ENCODE data around the gene TMEM214. TPM values are rescaled to one million over a fixed set of nuclear protein-coding genes. Genes with fewer than 3 reads are reported as not detected.

Gene TMEM214
- total RNA-seq, 1 experiment from 2014 or later: 46.9 TPM

DNA sequence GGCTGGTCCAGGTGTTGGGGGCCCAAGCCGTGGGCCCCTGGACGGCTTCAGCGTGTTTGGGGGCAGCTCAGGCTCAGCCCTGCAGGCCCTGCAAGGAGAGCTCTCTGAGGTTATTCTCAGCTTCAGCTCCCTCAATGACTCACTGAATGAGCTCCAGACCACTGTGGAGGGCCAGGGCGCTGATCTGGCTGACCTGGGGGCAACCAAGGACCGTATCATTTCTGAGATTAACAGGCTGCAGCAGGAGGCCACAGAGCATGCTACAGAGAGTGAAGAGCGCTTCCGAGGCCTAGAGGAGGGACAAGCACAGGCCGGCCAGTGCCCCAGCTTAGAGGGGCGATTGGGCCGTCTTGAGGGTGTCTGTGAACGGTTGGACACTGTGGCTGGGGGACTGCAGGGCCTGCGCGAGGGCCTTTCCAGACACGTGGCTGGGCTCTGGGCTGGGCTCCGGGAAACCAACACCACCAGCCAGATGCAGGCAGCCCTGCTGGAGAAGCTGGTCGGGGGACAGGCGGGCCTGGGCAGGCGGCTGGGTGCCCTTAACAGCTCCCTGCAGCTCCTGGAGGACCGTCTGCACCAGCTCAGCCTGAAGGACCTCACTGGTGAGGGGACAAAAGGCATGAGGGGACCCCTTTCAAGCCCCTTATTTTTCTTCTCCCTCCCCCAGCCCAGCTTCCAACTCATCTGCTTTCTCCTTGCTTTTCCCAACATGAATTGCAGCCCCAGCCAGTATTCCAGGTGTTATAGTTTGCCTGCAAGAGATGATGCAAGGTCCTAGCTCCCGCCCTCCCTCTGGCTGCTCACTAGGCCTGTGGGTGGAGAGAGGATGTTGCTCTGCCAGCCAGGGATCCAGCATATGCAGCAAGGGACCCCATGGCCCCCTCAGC is 50.9 kb downstream of the TMEM214 start:
- DNase-seq (ENCODE audit: low read depth): no peak

DNA sequence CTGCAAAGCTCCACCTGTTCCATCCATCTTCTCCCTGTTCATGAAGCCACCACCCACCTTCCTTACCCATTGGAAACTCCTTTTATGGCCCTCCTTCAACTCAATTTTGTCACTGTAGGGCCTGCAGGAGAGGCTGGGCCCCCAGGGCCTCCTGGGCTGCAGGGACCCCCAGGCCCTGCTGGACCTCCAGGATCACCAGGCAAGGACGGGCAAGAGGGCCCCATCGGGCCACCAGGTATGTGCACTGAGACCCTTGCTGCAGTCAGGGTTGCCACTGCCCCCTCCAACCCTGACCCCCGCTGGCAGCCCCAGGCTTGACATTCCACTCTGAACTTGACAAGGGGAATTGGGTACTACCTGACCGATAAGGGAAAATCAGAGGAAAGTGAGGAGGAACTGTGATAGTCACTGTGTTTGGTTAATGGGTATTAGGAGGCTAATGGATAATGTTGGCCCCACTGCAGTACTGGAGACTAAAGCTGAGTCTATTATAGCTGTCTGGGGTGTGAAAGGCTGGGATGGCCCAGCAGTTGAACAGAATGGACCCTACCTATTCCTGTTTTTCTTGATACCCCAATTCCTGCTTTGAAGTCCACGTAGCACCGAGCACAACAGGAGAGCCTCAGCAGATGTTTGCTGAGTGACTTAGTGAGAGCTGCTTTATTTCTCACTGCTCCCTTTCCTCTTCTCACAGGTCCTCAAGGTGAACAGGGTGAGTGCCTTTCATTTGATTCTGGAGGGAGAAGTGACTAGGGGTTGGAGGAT is 51.7 kb downstream of the TMEM214 start:
- no peak for DNase-seq (ENCODE audit: low read depth)

DNA sequence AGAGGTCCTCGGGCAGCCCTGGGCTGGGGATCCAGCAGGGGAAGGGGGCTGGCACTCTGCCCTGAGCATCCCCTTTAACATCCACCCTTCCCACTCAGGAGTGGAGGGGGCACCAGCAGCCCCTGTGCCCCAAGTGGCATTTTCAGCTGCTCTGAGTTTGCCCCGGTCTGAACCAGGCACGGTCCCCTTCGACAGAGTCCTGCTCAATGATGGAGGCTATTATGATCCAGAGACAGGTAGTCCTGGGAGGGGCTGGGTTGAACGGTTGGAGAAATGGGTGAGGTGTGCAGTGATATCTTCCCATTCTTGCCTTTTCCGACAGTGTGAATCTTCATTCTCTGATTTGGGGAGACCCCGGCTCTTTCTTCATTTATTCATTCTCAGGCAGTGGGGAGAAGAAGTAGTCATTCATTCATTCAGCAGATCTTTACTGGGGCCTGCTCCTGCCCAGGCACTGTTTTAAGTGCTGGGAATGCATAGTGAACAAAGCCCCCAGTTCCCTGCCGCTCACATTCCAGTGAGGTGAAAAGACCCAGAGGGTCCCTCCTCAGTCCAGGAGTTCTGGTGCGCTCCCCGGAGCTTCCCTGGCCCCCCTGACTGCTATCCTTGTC is 52.4 kb downstream of the TMEM214 start:
- DNase-seq (ENCODE audit: low read depth): no peak

DNA sequence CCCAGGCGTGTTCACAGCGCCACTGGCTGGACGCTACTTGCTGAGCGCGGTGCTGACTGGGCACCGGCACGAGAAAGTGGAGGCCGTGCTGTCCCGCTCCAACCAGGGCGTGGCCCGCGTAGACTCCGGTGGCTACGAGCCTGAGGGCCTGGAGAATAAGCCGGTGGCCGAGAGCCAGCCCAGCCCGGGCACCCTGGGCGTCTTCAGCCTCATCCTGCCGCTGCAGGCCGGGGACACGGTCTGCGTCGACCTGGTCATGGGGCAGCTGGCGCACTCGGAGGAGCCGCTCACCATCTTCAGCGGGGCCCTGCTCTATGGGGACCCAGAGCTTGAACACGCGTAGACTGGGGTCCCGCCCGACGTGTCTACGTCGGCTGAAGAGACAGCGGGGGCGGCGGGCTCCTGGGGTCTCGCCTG is 52.9 kb downstream of the TMEM214 start:
- DNase-seq (ENCODE audit: low read depth): no peak

DNA sequence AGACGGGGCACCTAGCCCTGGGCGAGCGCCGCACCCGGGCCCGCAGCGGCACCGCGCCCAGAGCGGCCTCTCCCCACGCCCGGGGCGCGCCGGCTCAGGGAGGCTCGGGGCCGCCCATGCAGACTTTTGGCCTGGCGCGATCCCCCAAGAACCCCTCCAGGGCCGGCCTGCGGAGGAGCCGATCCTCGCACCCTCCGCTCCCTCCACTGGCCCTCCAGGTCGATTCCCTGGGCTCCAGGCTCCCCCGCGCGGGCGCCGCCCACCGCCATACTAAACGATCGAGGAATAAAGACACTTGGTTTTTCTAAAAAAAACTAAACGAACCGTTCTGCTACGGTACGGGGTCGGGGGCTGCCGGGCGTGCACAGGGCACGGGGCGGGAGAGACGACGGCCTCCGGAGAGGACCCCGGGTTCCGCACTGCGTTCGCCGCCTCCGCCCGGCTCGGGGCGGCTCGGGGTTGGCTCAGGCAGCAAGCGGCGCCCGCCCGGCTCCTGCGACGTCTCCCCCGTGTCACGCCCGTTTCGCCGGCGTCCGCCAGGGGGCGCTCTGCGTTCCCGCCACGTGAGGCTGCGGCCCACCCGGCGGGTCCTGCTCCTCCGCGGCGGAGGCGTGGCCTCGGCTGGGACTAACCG is 53.4 kb downstream of the TMEM214 start:
- DNase-seq (ENCODE audit: low read depth): peak; percentile 92

DNA sequence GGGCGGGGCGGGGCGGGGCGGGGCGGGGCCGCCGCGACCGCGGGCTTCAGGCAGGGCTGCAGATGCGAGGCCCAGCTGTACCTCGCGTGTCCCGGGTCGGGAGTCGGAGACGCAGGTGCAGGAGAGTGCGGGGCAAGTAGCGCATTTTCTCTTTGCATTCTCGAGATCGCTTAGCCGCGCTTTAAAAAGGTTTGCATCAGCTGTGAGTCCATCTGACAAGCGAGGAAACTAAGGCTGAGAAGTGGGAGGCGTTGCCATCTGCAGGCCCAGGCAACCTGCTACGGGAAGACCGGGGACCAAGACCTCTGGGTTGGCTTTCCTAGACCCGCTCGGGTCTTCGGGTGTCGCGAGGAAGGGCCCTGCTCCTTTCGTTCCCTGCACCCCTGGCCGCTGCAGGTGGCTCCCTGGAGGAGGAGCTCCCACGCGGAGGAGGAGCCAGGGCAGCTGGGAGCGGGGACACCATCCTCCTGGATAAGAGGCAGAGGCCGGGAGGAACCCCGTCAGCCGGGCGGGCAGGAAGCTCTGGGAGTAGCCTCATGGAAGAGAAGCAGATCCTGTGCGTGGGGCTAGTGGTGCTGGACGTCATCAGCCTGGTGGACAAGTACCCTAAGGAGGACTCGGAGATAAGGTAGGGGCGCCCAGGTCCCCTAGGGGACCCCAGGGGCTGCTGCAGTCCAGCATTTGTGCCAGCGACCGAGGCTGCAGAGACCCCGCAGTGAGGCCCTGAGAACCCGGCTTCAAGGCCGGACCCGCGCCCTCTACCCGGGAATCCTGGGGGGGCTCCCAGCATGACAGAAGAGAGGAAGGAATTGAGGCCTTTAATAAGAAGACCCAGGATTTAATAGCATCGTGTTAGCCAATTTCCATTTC is 54.2 kb downstream of the TMEM214 start, which contains the start of gene KHK:
Gene KHK (plus strand): TSS at position 49 of the 870 bp plus-strand sequence. CDS start 488 bp downstream, at position 537.
- DNase-seq (ENCODE audit: low read depth): no peak

DNA sequence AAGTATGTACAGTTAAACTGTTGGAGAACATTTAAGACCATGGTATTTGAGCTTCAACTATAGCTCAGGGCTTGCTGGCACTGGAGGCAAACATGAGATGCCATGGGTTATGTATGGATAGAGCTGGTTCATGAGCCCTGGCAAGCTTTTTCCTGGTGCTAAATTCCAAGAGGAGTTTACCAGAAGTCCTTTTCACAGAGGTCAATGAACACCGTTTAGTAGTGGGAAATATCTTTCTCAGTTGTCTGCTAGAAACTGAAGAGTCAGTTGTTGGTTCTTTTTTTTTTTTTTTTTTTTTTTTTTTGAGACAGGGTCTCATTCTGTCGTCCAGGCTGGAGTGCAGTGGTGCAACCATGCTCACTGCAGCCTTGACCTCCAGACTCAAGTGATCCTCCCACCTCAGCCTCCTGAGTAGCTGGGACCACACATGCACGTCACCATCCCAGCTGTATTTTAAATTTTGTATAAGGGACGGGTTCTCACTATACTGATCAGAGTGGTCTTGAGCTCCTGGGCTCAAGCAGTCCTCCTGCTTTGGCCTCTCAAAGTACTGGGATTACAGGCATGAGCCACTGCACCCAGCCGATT is 55.2 kb downstream of the TMEM214 start:
- DNase-seq (ENCODE audit: low read depth): no peak

DNA sequence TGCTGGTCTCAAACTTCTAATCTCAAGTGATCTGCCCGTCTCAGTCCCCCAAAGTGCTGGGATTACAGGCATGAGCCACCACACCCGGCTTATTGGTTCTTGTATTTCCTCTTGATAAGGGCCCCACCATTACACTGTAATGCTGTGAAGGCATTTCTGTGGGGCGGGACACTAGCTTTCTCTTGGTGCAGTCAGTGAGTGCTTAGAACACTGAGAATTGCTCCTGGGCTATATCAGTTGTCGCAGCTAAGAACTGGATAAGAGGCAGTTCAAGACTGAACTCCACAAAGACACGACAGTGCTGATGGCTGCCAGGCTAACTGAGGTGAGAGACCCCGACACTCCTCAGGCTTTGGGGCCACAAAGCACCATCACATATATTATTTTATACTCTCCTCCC is 55.9 kb downstream of the TMEM214 start:
- DNase-seq (ENCODE audit: low read depth): no peak

DNA sequence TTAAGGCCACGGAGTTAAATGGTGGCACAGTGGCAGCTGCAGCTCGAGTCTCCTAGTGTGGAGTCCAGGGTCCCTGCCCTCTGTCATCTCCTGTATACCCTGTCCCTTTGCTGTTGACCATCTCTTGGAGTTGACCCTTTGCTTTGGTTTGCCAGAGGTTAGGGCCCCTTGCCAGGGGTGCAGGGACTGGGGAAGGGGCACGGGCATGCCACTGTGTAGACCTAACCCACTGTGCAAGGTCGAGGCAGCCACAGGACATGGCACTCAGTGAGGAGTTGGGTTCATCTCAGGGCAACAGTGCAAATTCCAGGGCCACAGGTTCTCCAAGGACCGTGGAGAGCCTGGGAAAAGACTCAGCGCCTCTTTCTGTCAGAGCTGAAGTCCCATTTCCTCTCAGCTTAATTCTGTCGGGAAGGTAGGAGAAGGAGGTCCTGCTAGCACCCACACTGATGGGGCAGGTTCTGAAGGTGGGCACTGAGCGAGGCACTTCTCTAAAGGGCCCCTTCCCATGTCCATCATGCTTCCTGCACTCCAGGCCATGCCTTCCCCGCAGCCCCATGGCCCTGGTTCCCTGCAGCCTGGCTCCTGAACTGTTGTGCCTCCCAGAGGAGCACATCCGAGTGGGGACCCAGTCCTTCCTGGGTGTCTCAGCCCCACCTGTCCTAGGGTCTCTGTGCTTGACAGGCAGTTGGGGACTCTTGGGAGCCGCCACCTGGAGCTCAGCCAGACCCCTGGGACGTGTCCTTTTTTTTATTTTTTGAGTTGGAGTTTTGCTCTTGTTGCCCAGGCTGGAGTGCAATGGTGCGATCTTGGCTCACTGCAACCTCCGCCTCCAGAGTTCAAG is 56.6 kb downstream of the TMEM214 start:
- DNase-seq (ENCODE audit: low read depth): no peak

Other genes with a start within 250 kb of the TMEM214 start
- gene CENPA, start 246.9 kb upstream of the TMEM214 start, total RNA-seq (2014; rRNA removed; shearing (Covaris generic)): 29.3 and 42.8 TPM in 2 replicates
- 0.11 and 0.23 TPM in 2 replicates for gene DPYSL5, start 184.8 kb upstream of the TMEM214 start, total RNA-seq (2014; rRNA removed; shearing (Covaris generic))
- gene MAPRE3, start 62.3 kb upstream of the TMEM214 start, total RNA-seq (2014; rRNA removed; shearing (Covaris generic)): 2.8 and 5.4 TPM in 2 replicates
- gene AGBL5, start 18.7 kb downstream of the TMEM214 start, total RNA-seq (2014; rRNA removed; shearing (Covaris generic)): 20.6 and 26.6 TPM in 2 replicates
- 249 and 313 TPM in 2 replicates for gene OST4, start 38.7 kb downstream of the TMEM214 start, total RNA-seq (2014; rRNA removed; shearing (Covaris generic))
- 0.45 and 1.1 TPM in 2 replicates for gene EMILIN1, start 45.6 kb downstream of the TMEM214 start, total RNA-seq (2014; rRNA removed; shearing (Covaris generic))
- 5.7 and 5.9 TPM in 2 replicates for gene KHK, start 53.8 kb downstream of the TMEM214 start, total RNA-seq (2014; rRNA removed; shearing (Covaris generic))
- gene CGREF1, start 86.2 kb downstream of the TMEM214 start, total RNA-seq (2014; rRNA removed; shearing (Covaris generic)): 0.13 and 0.26 TPM in 2 replicates
- not detected in 2 replicates for gene ABHD1, start 90.8 kb downstream of the TMEM214 start, total RNA-seq (2014; rRNA removed; shearing (Covaris generic))
- 66.4 and 75.8 TPM in 2 replicates for gene PREB, start 101.7 kb downstream of the TMEM214 start, total RNA-seq (2014; rRNA removed; shearing (Covaris generic))
- gene PRR30, start 106.4 kb downstream of the TMEM214 start, total RNA-seq (2014; rRNA removed; shearing (Covaris generic)): not detected in 2 replicates
- gene TCF23, start 116.0 kb downstream of the TMEM214 start, total RNA-seq (2014; rRNA removed; shearing (Covaris generic)): not detected in 2 replicates
- gene ATRAID, start 179.1 kb downstream of the TMEM214 start, total RNA-seq (2014; rRNA removed; shearing (Covaris generic)): 124 and 132 TPM in 2 replicates
- 77.9 and 82.0 TPM in 2 replicates for gene SLC5A6, start 179.3 kb downstream of the TMEM214 start, total RNA-seq (2014; rRNA removed; shearing (Covaris generic))
- gene CAD, start 184.4 kb downstream of the TMEM214 start, total RNA-seq (2014; rRNA removed; shearing (Covaris generic)): 52.9 and 54.0 TPM in 2 replicates
- 5.0 and 13.5 TPM in 2 replicates for gene SLC30A3, start 230.1 kb downstream of the TMEM214 start, total RNA-seq (2014; rRNA removed; shearing (Covaris generic))
- gene DNAJC5G, start 242.5 kb downstream of the TMEM214 start, total RNA-seq (2014; rRNA removed; shearing (Covaris generic)): not detected in 2 replicates
- gene TRIM54, start 249.5 kb downstream of the TMEM214 start, total RNA-seq (2014; rRNA removed; shearing (Covaris generic)): 0.13 and 1.2 TPM in 2 replicates

Measured in HT1080 (cell line).